Glomerular visceral epithelial cell (primary cell): ENCODE results near the gene RTL10.

Source experiments
- DNase-seq: peaks from one replicate; pipeline ENCODE4 v3.0.0-alpha.2; 2016; ENCODE audit errors: extremely low spot score

RTL10 gene, protein sequence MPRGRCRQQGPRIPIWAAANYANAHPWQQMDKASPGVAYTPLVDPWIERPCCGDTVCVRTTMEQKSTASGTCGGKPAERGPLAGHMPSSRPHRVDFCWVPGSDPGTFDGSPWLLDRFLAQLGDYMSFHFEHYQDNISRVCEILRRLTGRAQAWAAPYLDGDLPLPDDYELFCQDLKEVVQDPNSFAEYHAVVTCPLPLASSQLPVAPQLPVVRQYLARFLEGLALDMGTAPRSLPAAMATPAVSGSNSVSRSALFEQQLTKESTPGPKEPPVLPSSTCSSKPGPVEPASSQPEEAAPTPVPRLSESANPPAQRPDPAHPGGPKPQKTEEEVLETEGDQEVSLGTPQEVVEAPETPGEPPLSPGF

DNA sequence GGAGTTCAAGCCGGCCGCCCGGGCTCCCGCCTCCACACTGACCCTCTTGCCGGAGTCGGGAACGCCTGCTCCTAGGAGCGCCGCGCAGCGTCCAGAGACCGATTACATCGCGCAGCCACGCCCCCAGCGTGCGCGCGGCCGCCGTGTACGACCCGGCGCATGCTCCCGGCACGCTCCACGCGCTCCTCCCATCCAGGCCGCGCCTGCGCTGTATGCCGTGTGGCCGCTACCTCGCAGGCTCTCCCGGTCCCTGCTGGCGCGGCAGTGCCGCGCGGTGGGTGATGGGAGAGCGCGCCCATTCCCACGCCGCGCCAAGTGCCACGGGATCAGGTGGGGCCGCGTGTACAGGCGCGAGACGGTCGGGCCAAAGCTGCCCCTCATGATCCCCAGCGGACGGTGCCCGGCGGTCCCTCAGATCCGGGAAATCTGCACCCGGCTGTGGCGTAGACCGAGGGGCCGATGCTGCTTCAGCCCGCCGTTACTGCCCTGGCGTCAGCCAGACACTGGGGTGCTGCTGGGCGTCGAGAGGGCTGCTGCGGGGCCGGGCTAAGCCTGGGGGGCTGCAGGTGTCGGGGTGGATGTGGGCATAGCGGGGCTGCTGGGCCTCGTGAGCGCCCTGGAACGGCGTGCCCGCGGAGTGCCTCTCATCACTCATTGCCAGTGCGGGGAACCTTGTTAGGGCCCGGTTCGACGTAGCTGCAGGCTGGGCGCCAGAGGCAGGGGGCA lies at the start of gene RTL10, which contains the start of gene GNB1L:
TSS of gene RTL10 (minus strand) at position 97 of the 726 bp plus-strand sequence. CDS start 2,613 bp downstream, outside the sequence.
TSS of gene GNB1L (minus strand) at position 97 of the 726 bp plus-strand sequence. CDS start 33,519 bp downstream, outside the sequence.
- peak; percentile 95 for DNase-seq

DNA sequence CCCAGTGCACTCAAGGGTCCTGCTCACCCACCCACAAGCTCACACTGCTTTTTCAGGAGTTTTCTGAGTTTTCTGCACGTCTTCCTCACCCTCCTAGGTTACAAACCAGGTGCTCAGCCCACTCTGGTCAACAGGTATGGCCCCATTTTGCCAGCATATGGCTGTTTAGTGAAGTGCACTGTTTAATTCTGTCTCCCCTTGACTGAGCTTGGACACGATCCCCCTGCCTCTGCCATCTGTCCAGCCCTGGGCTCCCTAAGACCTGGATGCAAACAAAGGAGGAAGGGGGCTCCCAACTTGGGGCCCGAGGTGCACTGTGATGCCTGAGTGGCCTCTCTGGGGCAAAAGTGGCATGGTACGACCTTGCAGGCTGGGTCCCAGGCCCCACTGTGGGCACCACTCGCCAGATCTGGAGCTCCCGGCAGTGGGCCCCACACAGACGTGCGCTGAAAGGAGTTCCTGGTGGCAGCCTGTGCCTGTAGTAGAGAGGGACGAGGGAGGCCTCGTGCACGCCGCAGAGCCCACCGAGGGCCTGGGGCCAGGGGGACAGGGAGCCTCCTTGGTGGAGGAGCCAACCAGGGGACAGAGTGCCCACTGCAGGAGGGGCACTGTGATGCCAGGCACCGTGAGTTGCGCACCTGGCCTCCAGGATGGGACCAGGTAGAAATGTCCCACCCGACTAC lies 49.6 kb upstream of the RTL10 start:
- no peak for DNase-seq

DNA sequence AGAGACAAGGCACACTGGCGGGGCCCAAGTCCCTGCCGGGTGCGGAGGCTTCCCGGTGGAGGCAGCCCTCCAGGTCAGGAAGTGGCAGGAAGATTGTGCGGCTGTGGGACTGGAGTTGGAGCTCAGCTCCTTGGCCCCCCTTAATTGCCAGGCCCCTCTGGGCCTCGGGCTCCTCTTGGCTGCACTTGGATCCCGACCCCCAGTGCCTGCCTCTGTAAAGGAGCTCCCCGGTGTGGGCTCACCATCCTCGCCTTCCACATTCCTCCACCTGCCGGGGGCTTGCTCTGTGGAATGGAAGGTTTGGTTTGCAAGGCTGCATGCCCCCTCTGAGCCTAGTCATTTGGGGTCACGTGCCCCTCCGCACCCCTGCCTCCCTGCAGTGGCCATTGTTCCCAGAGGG lies 48.8 kb upstream of the RTL10 start:
- no peak for DNase-seq

DNA sequence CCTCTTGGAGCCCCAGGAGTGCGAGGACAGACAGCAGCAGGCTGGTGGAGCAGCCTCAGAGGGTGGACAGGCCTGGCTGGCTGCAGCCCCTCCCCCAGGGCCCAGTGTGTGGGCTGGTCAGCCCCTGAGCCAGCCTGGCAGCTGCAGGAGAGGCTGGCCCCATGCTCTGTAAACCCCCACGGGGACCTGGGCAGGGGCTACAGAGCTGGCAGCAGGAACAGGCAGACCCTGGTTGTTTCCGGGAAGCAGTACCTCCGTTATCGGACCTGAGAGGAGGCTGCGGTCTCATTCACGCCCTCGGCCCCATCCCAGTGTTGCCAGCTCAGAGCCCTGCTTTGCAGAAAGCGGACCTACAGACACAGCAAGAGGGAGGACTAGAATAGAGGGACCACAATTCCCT lies 48.4 kb upstream of the RTL10 start:
- DNase-seq: no peak

DNA sequence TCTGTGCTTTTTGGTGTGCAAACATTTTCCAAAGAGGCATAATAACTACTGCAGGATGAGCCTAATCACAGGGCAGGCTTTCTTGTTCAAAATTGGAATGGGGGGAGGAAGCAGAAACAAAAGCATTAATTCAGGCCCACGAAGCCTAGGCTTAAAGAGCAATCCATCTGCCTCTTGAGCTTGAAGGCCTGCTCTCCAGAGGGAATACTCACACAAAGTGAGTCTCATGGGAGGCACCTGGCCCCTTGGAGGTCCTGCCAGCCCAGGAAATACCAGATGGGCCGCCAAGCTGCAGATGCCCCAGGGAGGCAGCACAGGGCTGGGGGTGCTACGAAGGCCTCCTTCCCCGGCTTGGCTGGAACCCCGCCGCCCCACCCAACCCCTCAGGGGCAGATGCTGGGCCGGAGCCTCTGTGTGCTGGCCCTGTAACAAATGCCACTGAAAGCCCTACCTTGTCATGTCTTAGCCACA lies 47.6 kb upstream of the RTL10 start:
- no peak for DNase-seq

DNA sequence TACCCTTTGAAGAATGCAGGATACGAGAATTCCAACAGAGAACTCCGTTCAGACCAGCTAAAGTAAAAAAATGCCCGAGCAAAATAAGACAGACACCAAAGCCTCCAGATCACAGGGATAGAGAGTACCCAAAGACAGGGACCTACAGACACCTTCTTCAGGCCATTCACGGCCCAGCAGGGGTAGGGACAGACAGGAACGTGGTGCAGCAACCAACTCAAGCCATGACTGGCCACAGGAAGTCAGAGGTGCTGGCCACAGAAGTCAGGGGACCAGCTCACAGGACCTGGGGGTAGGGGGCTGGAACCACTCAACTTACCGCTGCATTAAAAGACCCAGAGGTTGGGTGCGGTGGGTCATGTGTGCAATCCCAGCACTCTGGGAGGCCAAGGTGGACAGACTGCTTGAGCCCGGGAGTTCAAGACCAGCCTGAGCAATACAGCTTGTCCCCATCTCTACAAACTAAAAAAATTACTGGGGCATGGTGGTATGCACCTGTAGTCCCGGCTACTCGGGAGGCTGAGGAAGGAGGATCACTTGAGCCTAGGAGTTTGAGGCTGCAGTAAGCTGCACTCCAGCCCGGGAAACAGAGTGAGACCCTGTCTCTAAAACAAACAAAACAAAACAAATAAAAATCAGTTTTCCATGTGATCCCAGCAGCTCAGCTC lies 47.0 kb upstream of the RTL10 start:
- DNase-seq: no peak

DNA sequence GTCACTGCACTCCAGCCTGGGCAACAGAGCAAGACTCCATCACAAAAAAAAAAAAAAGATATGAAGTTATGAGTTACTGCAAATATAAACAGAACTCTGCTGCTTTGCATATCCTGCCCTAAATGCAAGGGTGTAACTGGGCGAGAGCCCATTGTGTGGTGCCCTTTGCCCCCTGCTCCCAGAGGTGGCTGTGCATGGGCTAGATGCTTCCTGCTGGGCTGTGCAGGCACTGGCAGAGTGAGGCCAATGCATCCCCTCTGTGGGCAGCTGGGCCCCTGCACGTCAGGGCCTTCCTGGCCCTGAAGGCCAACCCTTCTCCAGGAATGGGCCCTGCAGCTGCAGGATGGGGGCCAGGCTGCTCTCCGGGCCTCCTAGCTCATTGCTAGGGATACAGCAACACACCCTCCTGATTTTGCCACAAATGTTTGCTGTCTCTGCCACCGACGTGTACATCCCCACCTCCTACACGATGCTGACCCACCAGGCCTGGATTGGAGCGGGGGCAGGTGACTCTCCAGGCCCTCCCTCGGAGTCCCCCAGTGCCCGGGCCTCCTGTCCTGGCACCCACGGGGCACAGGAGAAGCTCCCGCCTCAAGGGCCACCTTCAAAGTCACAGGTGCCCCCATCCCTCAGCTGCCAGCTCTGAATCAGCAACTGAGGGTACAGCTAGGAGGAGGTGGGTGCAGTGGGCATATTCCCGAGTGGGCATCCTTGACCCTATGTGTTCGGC lies 46.2 kb upstream of the RTL10 start:
- no peak for DNase-seq

DNA sequence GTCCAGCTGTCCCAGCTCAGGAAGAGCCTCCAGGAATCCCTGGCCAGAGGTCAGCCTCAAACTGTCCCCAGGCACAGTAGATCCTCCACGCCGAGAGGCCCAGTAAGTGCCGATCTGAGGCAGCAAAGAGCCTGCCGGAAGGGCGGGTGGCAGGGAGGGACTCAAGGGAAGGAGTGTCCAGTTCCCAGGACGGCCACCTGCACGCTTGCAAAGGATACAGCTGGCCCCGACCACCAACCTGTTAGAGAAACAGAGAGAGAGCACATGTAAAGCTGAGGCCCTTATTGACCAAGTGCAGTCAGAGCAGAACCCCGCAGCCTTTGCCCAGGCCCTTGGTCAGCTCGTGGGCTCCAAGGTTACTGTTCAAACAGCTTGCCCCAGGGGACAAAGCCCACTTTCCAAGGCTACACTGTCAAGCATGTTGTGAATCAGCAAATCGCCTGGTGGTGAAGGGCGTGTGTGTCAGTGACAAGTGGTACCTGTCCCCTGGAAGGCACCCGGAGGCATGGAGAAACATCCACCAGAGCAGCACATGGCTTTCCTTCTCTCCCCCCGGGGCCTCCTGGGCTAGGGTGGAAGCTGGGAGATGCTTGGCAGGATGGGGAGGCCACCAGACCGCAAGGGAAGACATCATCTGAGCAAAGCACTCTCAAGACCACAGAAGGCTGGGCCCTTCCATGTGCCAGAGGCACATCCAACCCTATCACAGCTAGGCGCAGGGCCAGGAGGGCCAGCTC lies 44.3 kb upstream of the RTL10 start:
- DNase-seq: no peak

DNA sequence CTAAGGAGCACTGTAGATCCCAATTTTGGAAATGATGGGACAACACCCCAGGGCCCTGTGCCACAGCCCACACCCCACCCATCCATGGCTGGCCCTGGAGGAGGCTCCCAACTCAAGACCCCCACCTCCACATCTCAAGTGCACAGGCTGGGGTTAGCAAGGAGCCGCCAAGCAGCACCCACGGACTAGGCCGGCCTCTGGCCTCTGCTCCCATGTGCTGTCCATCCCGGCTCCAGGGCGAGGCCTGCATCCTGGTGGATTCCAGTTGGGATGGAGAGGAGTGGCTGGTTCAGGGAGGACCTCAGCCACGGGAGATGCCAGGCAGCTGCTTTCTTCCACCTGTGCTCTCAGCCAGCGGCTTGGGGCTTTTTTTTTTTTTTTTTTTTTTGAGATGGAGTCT lies 43.5 kb upstream of the RTL10 start:
- no peak for DNase-seq

DNA sequence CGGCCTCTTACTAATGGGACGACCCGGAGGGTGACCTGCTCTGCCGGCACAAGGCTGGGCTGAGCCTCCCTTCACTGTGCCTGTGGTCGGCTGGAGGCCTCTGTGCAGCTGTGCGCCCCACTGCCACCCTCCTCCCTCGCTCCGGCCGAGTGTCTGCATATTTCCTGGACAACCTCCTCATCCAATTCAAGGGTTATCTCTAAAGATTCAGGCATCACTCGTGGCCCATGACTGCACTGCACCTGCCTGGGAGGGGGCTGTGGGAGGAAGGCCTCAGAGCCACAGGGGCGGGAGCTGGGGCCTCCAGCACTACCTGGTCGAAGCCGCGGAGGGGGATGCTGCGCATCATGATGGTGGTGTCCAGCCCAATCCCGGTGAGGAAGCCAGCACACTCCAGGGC lies 43.1 kb upstream of the RTL10 start:
- no peak for DNase-seq

DNA sequence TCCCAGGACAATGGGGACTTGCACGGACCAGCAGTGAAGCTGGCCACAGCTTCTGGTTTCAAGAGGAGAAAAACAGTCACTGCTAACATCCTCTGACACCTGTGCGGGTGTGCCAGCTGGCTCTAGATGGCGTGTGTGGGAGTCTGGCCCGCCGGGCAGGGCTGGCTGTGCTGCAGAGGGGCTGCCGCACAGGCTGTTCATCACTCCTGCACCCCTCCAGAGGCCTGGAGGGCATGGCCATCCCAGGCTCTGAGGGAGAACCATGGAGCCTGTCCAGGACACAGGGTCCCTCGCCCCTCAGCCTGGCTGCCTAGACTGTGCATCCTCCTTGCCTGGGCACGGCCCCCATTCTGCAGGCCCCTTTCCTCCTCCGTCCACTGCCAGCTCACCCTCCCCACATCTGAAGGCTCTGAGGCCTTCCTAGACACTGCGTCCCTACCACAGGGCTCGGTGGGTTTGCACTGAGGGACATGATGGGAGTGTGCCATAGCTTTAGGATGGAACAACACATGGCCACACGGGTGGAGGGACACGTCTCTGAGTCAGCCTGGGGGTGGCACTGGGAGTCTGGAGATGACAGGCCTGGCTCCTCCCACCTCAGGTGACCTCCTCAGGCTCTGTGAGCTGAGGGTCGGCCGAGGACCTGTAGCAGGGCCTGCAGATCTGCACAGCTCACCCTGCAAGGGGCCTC lies 42.1 kb upstream of the RTL10 start:
- no peak for DNase-seq

DNA sequence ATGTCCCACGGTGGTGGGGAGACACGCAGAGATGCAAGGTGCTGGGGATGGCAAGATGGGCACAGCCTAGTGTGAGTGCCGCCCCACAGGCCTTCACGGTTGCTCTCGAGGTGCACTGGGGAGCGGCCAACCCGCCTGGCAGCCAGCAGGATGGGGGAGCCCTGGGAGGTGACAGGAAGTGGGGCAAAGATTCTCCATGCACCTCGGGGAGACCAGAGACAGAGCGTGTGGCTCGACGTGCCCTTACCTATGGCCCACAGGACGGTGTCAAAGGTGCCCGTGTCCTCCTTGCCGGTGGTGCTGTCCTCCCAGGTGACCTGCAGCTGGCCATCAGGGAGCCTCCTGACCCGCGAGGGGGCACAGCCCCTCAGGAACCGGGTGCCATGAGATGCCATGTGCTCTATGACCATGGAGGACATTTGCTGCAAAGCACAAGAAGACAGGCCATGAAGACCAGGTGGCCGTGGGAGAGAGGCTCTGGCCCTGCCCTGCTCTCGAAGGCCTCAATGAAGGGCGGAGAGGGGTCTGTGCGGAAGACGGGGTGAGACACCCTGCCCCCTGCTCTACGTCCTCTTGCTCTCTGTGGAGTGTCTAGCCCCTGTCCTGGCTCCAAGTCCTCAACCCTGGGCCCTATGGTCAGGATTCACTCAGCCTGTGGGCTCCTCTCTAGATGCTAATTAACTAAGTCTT lies 40.6 kb upstream of the RTL10 start:
- DNase-seq: no peak

DNA sequence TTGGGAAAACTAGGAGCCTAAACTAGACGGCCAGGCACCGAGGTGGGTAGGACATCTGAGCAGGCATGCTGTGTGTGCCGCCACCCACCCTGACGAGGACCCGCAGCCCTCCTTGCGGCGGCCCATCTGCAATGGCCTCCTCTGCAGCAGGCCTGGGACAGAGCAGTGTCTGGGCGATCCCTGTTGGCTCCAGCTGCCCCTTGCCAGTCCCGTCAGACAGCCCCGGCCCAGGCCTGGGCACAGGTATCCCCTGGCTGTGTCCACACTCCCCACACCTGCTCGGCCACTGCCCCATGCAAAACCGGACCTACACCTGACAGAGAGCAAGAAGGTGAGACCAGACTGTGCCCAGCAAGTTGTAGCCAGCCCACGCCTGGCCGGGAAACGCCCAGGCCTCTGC lies 38.7 kb upstream of the RTL10 start:
- no peak for DNase-seq

DNA sequence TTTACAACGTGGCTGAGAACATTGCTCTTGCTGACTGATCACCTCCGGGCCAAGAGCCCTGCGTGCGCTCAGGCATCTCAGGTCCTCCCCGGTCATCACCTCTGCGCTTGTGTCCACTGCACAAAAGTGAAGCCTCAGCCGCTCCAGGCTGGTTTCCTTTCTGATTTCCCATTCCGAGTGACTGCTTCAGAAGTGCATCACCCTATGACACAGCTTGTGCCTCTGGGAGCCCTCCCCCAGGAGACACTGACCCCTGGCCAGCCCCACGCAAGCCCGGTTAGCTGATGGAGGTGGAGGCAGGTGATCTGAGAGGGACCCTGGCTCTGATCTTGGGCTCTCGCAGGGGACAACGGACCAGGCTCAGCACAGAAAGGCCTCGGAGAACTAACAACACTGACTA lies 38.3 kb upstream of the RTL10 start:
- peak; percentile 28 for DNase-seq

DNA sequence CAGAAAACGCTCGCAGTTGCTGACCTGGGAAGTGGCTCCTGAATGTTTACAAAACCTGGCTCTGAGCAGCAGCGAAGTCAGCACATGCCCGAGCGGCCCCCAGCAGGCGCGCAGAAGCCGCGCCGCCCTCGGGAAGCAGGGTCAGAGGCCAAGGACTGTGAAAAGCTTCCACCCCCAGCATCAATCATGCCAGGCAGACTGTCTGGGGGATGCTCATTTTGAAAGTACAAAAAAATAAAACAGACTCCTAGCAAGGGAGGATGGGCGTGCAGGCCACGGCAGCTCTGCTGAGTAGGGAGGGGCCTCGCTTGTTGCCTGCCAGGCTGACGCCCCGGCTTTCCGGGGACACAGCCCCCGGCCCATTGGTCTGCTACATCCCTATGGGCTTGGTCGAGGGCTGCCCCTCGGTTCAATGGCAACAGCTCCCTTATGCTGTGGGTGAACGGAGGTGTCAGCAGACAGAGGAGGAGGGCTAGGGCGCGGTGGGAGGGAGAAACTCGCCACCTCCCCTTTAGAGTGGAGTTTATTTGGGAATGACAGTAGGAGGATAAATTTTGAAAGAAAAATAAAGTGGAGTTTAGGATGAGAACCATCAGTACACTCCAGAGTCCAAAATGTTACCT lies 37.7 kb upstream of the RTL10 start:
- DNase-seq: no peak

DNA sequence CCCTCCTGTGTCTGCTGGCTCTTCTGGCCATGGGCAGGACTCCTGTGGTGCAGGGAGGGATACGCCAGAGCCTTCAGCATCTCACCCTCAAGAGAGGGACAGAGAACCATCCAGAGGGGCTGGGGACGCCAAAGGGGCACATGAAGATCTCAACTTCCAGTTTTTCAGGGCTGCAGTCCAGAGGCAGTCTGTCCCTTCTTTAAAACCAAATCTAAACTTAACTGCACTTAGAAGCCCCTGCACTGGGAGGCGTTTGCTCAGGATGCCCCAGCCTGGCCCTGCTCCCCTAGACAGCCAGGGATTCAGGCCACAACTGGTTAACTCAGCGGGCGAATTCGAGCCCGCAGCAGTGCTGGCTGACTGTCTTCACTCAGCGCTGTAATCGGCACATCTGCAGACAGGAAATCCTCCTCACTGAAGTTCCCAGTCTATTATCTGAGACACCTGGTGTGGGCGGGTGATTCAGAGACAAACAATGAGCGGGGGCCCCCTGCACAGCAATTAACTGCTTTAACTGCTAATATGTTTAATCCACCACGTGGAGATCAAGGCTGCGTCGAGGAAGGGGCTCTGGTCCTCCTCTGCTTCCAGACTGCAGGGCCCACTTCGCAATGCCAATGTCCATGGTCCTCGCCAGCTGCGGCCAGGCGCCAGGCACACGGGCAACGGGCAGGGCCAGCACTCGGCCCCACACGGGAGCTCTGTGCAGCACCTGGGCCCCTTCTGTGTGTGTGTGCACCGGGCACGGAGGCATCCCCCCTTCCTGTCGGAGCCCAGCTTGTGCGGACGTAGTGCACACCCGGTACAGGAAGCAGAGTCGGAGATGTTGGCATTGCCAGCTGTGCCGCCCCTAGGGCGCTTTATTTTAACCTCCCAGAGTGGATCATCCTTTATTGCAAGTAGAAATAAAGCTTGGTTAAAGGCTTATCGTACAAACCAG lies 36.9 kb upstream of the RTL10 start:
- peak; percentile 86 for DNase-seq

DNA sequence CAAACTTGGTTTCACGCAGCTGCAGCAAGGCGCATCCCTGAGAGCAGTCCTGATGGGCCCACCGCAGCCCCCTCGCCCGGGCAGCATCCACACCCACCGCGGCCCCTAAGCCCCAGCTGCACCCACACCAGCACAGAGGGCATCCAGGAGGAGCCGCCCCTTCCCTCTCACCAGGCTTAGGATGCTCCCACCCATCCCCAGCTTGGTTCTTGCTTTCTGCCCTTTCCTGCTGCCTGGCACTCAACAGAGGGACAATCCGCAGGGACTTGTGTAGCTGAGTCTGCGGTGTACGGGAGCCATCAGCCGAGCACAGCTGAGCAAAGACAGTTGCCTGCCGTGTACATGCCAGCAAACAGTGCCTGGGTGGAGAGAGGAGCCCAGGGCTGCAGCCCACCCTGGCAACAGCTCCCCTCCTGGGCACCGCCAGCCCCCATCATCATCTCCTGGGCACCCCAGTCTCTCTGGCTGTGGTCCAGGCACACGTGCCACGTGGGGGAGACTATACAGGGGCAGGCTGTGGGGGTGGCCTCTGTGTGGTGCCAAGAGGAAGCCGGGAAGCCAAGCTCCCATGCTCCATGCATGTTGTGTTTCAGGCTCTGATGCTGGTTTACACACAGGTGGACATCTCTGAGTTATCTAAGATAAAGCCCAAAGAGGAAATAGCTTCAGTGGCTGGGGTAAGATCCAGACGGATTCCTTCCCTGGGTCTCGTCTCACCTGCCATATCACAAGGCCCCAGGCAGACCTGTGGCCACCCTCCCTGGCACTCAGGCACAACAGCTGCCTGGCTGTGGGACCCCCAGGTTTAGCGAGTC lies 36.0 kb upstream of the RTL10 start:
- DNase-seq: no peak
